HG03460 (cell line): ENCODE measurements around the gene MEIS1.

Source experiments
- ATAC-seq: cut with Tn5 transposase; IDR thresholded peaks from one replicate; pipeline ENCODE4 v1.9.1; 2021; ENCODE audit not compliant: unreplicated experiment

Gene MEIS1

DNA sequence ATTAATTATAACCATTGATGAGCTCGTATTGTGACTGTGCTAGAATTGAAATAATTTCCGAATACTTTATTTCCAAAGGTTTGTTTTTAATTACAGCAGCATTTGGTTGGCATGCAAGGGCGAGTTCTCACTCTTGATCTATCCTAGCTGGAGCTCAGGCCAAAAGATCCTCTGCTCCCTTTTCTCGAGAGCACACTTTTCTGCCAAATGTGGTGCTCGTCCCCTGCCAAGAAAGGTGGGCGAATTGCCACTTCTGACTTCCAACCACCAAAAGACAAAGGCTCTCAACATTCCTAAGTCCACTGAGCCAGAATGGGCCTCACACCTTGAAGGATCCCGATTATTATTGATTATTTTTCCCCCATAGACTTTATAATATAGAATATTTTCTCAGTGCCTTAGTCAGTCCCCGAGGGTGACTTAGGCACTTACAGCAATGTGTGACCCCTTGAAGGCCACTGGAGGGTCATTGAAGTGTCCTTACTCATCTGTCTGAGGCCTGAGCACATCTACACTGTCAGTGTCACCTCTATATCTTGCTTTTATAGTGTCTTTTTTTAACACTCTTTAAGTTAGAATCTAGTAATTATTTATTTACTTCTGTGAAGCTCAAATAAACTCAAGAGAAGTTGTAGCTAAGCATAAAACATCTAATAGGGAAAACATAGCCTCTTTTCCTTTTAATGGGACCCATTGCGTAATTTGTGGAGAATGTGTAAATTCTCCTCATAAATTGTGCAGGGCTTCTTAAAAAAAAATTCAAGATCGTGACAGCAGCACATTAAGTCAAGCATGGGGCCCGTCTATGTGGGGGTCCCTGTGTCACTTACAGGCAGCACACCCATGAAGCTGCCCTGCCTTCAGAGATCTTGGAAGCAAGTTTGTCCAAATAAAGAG lies 98.3 kb downstream of the MEIS1 start:
- ATAC-seq, result no peak

DNA sequence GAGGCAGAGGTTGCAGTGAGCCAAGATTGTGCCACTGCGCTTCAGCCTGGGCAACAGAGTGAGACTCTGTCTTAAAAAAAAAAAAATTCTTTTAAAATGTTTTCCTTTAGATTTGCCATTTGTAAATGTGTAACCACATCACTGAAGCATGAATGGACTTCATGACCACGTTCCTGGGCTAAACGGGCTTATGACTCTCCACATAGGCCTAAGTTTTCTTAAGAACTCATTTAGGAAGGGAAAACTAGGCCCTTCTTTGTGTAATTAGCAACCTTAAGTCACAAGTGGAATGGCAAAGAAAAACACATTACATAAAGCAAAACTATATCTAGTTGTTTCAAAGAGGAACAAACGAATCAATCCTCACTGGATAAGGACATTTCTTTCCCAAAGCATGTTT lies 99.5 kb downstream of the MEIS1 start:
- no peak for ATAC-seq

DNA sequence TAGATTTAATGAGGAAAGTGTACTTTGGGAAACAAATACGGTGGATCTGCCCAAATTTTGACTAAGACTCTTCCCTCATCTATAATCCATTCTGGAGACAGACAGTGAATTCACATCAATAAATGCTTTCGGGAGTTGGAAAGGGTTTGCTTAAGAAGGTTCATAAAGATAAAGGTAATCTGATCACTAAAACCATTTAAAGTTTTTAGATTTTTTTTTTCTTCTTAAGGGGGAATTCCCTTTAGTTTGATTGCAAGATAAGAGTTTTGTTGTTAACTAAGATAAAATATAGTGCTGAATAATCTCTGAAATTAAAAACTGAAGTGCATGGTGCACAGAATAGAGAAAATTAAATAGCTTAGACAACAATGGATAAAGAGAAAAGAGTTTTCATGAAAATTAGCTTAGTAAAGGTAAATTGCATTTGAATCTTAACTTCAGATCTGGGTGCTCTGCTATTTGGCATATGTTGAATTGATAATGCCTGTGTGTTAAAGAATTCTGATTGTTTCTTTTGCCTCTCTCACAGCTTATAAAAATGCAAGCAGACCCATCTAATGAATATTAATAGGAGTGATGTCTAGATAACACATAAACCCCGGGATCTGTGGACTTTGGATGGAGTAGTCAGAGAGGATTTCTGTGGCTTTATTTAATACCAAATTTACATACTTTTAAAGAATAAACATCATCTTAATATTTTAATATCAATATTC lies 100.8 kb downstream of the MEIS1 start:
- no peak for ATAC-seq

DNA sequence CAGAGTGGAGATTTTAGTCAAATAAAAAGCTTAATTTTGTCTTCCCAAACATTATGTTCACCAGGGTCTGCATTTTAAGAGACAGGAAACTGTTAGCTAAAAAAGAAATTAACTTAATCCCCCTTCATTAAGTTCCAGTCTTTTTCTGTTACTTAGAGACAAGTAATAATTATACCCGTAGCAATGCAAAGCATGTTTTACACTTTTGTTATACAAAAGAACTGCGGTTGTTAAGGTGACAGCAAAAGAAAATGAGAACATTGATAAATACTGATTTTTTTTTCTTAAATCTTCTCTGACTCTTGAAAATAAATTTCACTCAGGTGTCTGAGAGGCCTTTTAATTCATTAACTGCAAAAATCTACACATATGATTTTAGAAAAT lies 101.4 kb downstream of the MEIS1 start:
- ATAC-seq, result no peak

DNA sequence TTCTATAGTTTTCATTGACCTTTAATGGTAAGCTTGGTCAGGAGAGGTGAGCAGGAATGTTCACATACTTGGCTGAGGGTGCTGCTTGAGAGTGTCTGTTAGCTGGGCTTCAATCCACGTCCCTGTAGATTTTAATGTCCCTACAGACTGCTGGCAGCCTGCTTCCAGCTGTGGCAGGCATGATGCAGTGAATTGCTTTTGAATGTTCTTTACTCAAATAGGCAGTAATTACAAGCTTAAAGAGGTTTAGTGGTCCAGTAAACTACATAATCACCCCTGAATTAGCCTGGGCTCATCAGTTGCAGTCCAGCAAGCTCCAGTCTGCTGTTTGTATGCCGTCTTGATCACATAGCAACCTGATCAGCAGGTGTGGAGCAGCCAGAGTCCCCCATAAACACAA lies 102.1 kb downstream of the MEIS1 start:
- ATAC-seq, result no peak

DNA sequence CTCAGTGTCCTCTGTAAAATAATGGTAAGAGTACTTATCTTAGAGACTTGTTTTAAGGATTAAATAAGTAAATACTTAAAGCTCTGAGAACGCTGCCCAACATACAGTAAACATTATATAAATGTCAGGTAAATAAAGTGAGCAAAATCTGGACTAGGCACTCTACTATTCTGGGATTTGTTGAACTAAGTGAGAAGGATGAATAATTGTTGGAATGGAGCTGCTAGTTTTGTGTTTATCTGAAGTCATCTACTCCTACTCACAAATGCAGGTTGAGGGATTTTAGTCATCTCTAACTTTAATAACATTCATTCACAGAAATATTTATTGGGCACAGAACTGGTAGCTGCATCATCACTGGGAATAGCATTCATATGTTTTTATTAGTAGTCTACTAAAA lies 103.4 kb downstream of the MEIS1 start:
- no peak for ATAC-seq

DNA sequence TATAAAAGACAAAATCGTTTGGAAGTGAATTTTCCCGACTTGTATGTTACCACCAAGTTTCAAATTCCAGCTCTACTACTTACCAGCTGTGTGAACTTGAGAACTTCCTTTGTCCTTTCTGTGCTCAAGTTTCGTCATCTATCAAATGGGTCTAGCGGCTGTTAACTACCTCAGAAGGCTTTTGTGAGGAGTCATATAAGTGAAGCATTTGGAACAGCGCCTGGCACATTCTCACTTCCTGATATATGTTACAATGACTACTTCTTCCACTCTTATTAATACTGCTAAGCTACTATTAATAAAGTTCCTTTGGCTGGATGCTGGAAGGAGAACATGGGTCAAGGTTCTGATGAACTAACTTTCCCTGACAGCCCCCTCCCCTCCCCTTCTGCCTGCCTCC lies 104.5 kb downstream of the MEIS1 start:
- no peak for ATAC-seq

DNA sequence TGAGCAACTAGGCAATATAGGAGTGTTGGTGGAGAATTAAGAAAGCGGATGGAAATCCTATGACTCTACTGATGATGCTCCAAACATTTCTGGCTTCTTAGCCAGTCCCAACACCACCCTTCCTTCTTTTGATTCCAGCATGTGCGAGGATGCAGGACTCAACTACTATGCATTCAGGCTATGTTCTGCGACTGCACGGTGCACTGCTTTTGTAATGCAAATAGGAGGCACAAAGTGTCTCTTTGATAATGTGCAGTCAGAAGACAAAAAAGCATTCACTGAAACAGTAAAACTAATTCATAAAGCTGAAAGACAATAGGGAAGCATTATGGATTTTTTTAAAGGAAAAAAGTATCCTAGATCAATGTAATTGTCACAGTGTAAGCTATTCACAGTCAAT lies 106.7 kb downstream of the MEIS1 start:
- no peak for ATAC-seq

DNA sequence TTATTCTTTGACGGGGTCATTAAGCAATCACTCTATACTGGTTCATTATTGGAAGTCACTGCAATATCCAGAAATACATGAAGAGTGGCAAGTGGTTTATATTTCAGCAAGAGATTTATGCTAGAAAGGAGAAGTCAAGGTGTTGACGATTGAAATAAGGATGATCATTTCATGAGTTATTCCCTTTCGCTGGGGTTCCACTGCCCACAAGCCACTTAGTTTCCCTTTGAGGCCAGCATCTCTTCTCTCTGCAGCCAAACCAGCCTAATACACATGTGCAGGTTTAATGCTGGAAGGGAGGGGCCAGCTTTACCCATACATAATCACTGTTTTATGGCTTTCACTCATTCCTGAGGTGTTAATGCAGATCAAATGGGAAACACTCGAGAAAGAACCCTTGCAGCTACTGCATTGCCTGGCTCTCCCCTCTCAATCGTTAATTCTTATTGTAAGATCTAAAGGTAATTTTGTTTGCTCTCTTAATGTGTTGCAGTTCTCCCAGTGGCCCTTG lies 108.4 kb downstream of the MEIS1 start:
- ATAC-seq, result no peak

DNA sequence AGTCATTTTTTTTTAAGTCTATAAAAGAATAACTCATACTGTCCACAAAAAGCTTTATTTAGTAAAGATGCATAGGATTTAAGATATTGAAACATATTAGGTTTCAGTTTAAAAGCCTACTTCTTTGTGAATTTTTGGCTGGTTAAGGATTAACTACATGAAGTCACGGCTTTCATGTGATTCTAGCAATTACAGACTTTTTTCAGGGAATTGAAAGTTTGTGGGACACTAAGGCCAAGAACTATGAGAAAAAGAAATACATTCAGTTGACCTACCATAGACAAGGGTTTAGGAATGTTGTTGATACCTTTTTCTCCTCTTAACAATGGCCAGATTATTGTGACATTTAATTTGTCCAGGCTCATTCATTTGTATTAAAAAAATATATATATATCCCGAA lies 109.3 kb downstream of the MEIS1 start:
- ATAC-seq, result no peak

DNA sequence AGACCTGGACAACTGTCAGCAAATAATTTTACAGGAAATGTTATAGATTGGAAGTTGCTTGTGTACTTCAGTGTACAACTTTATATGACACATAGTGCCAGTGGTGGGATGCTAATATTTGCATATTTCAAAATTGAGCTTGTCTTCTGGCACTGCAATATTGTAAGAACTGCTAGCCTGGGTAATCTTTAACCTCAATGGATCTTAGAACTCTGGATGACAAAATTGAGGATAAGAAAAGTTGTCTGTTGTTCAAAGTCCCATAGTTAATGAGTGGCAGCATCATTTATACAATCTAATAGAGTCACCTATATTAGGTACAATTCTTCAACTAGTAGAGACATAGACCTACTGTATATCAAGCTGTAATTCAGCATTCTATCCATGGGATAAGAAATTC lies 110.3 kb downstream of the MEIS1 start:
- no peak for ATAC-seq

DNA sequence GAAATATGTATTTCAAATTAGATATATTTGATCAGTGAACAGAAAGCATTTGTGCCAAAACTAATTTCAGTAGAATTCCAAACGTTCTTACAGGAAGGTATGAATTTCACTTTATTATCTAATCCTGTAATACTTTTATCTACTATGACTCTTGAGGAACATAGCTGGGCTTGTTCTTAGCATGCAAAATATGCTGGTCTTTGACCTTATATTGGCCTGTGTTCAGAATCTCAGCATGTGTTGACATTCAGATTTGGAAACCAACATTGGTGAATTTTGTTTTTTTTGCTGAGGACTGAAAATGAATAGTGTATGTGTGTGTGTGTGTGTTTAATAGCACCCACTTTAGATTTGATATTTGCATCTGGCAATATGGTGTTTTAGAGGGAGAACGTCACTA lies 112.2 kb downstream of the MEIS1 start:
- no peak for ATAC-seq

DNA sequence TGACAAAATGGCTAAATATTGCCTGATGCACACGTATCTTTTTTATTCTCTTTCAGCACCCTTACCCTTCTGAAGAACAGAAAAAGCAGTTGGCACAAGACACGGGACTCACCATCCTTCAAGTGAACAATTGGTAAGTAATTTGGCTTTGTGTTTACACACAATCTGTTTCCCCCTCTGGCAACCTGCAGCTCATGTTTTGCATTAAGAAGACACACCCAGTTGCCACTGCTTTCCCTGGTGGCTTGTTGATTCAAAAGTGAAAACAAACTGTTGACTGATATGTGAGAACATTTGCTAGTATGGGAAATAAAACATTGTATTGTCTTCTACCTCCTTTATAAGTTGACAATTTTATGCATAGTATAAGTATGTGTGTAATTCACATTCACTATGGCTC lies 113.0 kb downstream of the MEIS1 start:
- no peak for ATAC-seq

DNA sequence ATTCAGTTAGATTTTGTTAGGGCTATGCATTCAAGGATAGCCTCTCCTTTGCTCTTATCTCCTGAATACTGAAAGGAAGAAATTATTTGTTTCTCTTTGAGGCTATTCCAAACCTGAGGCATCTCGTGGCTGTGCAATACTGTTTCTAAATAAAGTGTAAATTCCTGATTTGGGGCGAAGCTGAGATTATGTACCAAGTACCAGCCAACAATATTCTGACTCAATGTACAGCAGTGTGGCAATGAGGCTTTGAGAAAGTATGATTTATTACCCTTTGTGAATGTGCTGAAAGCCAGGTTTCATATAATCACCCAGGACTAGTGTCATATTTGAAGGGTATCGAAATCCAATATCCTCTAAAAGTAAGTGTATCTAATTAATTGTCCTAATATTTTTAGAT lies 113.5 kb downstream of the MEIS1 start:
- no peak for ATAC-seq

DNA sequence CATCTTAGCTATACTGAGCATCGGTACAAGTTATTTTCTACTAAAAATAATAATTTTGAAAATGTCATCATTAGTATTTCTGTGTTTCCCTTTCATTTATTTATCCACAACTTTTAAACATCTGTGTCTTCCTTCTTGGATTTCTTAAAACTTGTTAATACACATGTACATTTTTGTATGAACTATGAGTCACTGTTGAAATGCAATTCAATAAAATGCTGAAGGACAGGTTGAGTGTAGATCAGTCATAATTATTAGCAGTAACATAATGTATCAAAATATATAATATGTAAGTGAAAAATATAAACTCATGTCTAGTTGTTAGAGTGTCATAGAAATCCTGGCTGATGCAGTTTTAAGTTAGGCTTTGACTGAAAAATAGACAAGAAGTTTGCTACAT lies 115.9 kb downstream of the MEIS1 start:
- ATAC-seq, result no peak

DNA sequence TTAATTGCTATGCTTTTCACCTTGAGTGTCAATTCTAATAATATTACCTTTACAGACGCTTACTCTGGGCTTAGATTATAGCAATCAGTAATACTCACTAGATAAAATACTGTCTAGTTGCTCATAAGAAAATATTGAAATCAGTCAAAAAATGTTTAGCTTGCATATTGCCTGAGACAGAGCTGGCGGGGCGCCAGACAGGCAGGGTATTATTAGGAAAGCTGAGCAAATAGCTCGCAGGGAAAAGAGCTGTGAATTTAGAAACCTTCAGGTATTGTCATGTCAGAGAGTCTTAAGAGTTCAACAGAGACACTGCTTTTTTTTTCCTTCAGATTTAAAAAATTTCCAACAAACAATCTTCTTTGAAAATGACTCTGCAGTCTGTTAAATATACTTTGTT lies 118.4 kb downstream of the MEIS1 start:
- no peak for ATAC-seq

DNA sequence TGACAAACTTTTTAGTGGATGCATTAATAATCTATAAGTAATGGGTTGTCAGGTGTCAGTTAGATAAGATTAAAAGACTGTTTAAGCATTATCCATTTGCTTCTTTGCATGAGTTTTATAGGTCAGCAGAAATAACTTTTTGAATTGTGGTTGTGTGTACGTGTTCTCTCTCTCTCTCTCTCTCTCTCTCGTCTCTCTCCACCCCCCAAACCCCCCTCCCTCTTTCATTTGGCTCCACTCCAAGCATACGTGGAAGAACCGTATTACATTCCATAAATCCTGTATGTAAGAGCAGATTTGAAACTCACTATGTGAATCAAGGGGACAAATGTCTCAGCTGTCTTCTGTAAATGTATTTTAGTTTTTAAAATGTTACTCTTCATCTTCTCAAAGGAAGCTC lies 120.2 kb downstream of the MEIS1 start:
- no peak for ATAC-seq

DNA sequence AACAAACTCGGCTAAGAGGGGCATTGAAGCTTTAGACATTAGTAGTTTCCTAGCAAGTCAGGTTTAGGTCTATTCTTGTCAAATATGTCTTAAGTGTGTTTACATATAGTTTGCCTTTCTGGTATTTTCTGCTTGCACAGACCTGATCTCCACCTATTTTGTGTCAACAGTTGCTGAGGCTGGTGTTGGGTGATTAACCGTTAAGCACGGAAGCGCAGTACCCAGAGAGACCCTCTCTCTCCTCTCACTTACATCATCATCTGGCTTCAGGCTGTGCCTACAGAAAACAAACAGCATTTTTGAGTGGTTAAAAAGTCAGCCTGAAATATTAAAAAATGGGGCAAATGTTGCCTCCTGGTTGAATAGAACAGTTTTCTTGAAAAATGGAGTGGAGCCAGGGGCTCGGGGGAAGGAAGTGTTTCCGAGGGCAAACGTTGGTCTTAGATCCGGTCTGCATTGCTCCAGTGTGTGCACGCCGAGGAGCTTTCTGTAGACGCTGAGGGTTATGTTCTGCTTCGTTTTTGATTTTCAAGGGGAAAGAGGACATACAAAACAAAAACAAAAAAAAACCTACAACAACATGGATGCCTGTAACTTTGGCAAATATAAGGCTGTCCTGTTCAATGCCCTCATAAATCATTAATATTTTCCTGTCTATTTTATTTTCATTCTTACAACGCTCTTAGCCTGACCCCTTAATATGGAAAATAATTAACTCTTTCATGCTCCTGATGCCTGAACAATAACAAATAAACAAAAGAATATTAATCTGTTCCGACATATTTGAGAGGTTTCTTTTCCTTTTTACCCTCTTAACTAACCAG lies 120.8 kb downstream of the MEIS1 start:
- ATAC-seq, result no peak

DNA sequence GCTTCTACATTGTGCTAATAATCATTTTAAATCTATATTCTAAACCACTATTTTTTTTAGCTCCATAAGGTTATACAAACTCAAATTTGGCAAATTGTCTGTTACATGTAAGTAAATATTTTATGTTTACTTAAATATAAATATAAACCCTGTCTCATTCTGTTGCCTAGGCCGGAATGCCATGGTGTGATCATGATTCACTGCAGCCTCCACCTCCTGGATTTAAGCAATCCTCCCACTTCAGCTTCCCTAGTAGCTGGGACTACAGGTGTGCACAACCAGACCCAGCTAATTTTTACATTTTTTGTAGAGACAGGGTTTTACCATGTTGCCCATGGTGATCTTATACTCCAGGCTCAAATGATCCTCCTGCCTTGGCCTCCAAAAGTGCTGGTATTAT lies 124.7 kb downstream of the MEIS1 start:
- ATAC-seq, result no peak

DNA sequence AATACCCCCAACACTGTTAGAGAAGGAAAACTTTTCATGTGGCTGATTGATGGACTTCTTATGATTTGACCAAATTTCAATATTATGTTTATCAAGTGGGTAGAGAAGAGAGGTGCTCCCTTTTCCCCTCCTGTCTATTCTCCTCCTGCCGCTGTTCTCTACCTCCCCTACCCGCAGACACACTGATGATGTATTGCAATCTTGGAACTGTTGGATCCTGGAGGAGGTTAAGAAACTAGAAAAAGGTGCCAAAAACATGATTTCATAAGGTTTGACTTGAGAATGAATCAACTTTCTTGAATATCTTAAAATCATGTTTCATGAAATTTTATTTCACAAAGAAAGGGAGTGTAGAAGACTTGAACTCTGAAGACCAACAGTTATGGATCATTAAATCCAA lies 125.8 kb downstream of the MEIS1 start:
- no peak for ATAC-seq

DNA sequence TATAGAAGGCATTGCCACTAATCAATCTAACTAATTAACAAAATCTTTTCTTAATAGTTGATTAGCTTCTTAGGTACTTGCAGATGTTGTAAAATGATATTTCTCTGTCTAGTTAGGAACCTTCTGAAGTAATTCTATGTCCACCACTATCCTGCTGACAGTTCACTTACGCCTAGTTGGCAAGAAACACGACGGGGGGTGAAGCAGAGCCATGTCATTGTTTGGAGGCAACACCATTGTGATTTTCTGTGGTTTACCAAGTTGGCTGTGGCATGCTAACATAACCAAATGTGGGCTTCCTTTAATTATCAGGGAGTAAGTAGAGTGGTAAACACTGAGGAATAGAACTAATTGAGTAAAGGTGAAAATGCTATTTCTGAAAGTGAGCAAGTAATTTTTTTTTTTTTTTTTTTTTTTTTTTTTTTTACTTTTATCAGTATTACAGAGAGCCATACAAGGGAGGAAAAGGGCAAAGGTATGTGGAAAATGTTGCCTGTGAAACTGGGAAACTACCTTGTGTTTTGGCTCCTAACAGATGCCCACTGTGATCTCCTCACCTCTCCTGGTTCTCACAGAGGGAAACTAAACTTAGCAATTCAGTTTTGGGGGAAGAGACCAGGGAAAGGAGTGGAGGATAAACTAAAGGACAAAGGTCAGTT lies 126.8 kb downstream of the MEIS1 start:
- no peak for ATAC-seq
